GM18909 (cell line): ENCODE data around the gene AGAP5.
"Not testable (repeated sequence)": the region's sequence is repeated elsewhere in the genome, so short reads cannot be mapped to it uniquely, and the experiment has no call there.

Experiments
- ATAC-seq: cut with Tn5 transposase; IDR thresholded peaks from one replicate; pipeline ENCODE4 v1.9.1; 2021; ENCODE audit warnings: mild to moderate bottlenecking; ENCODE audit not compliant: unreplicated experiment, poor library complexity

AGAP5 gene

GRCh38 chr10:73662705-73663104 lies 35.2 kb downstream of the AGAP5 start:
- ATAC-seq = not testable (repeated sequence)

GRCh38 chr10:73655990-73656298 lies 42.0 kb downstream of the AGAP5 start, which contains the start of gene SYNPO2L:
TSS of gene SYNPO2L (minus strand) at chr10:73656029. CDS start at chr10:73655922, 107 bp downstream.
- ATAC-seq = no peak

GRCh38 chr10:73655257-73655989 lies 42.5 kb downstream of the AGAP5 start:
- no peak for ATAC-seq

- ATAC-seq = no peak
These were observed 44.2 kb downstream of the AGAP5 start for GRCh38 chr10:73653701-73654100.

- ATAC-seq = no peak
These were observed 44.7 kb downstream of the AGAP5 start for GRCh38 chr10:73653195-73653594.

- no peak for ATAC-seq
These were observed 47.2 kb downstream of the AGAP5 start for GRCh38 chr10:73650537-73651331.

- ATAC-seq = no peak
These were observed 47.9 kb downstream of the AGAP5 start for GRCh38 chr10:73649876-73650536.

GRCh38 chr10:73648975-73649829 lies 48.7 kb downstream of the AGAP5 start:
- no peak for ATAC-seq

- no peak for ATAC-seq
These were observed 49.8 kb downstream of the AGAP5 start for GRCh38 chr10:73647875-73648651.

- no peak for ATAC-seq
These were observed 50.6 kb downstream of the AGAP5 start for GRCh38 chr10:73647211-73647874.

GRCh38 chr10:73646598-73647041 lies 51.3 kb downstream of the AGAP5 start:
- no peak for ATAC-seq

- ATAC-seq = no peak
These were observed 52.7 kb downstream of the AGAP5 start for GRCh38 chr10:73645251-73645650.

GRCh38 chr10:73644767-73645166 lies 53.1 kb downstream of the AGAP5 start:
- ATAC-seq = no peak

GRCh38 chr10:73644015-73644743 lies 53.7 kb downstream of the AGAP5 start:
- ATAC-seq = peak; percentile 51

- no peak for ATAC-seq
These were observed 54.5 kb downstream of the AGAP5 start for GRCh38 chr10:73643362-73643761.

GRCh38 chr10:73641328-73642060 lies 56.4 kb downstream of the AGAP5 start, which contains the start of gene MYOZ1:
TSS of gene MYOZ1 (minus strand) at chr10:73641474. CDS start at chr10:73640017, 1,457 bp downstream.
- no peak for ATAC-seq

- no peak for ATAC-seq
These were observed 58.6 kb downstream of the AGAP5 start for GRCh38 chr10:73639286-73639685.
